BE2C (cell line): ENCODE results near the gene ZNF609.

Experiments used
- DNase-seq: peaks from one replicate; pipeline ENCODE4 v3.0.0-alpha.2; 2020
- H3K27me3 ChIP-seq: fragments of 250-450 bp; sonication (Bioruptor Pico); 2 replicates; pipeline ENCODE4 v1.5.1; 2020; ENCODE audit warnings: mild to moderate bottlenecking
- H3K36me3 ChIP-seq: fragments of 250-450 bp; sonication (Bioruptor Pico); 2 replicates; pipeline ENCODE4 v1.5.1; 2020; ENCODE audit warnings: mild to moderate bottlenecking
- H3K4me1 ChIP-seq: fragments of 250-450 bp; sonication (Bioruptor Pico); 2 replicates; pipeline ENCODE4 v1.5.1; 2020
- H3K4me3 ChIP-seq: 2 replicates; pipeline ENCODE4 v1.5.1; 2011; ENCODE audit warnings: low read depth, low read length
- H3K9me3 ChIP-seq: fragments of 250-450 bp; sonication (Bioruptor Pico); 2 replicates; pipeline ENCODE4 v1.5.1; 2020
- TF ChIP-seq, protein P1 (sequence below): IDR thresholded peaks from 2 replicates; pipeline ENCODE4 v1.5.1; 2012; ENCODE audit warnings: mild to moderate bottlenecking, low read depth, low read length

Gene ZNF609

DNA sequence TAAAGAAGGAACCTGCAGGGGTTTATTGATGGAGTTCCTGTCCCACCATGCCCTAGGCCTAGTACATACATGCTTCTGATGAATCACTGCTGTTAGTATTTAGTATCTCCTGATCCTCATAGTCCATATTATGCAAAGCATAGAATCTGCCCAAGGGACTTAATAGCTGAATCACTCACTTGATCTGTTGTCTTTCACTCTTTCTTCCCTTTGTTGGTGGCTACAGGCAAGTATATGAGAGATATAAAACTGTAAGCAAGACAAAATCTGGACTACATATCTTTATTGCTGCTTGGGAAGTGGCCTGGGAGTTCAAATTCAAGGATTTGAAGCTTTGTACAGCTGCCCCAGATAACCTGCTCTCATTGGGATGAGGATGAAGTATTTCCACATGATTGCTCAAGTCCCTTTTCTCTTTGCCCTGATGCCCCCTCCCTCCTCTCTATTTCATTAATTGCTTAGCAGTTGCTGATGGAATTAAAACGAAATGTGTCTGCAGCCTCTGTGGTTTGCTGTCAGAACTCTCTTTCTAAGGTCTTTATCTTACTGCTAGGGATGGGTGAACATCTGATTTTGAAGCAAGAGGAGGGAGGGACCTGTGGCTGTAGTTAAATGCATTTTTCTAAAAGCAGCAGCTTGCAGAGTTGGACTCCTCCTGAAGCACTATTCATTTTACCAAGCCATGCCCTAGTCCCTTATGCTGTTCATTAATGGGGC lies 114.1 kb downstream of the ZNF609 start:
- no peaks in the 10 kb centered on the region; the same call in 1 of the 2 replicates for H3K9me3 ChIP-seq
- no peak for DNase-seq
- TF ChIP-seq, protein P1, sequence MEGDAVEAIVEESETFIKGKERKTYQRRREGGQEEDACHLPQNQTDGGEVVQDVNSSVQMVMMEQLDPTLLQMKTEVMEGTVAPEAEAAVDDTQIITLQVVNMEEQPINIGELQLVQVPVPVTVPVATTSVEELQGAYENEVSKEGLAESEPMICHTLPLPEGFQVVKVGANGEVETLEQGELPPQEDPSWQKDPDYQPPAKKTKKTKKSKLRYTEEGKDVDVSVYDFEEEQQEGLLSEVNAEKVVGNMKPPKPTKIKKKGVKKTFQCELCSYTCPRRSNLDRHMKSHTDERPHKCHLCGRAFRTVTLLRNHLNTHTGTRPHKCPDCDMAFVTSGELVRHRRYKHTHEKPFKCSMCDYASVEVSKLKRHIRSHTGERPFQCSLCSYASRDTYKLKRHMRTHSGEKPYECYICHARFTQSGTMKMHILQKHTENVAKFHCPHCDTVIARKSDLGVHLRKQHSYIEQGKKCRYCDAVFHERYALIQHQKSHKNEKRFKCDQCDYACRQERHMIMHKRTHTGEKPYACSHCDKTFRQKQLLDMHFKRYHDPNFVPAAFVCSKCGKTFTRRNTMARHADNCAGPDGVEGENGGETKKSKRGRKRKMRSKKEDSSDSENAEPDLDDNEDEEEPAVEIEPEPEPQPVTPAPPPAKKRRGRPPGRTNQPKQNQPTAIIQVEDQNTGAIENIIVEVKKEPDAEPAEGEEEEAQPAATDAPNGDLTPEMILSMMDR: no peak

GRCh38 chr15:64580696-64581407 lies 120.5 kb downstream of the ZNF609 start:
- Histone ChIP-seq H3K4me3 (no peak overlapping the region), H3K9me3 (no peaks in the 10 kb centered on the region; the same call in none of the 2 replicates), H3K27me3 (no peaks in the 10 kb centered on the region), H3K4me1 (no peaks in the 10 kb centered on the region), H3K36me3 (no peaks in the 10 kb centered on the region)
- no peak for DNase-seq
- TF ChIP-seq, protein P1: no peak

More for the DNA sequence above, 114.1 kb downstream of the ZNF609 start:
- Histone ChIP-seq H3K4me1 (peaks cover 5% of the 10 kb centered on the region), H3K36me3 (no peaks in the 10 kb centered on the region), H3K4me3 (no peak overlapping the region), H3K27me3 (no peaks in the 10 kb centered on the region)

GRCh38 chr15:64581408-64581761 lies 121.0 kb downstream of the ZNF609 start:
- Histone ChIP-seq H3K4me1 (peaks cover under 1% of the 10 kb centered on the region; the same call in 1 of the 2 replicates), H3K36me3 (no peaks in the 10 kb centered on the region), H3K4me3 (no peak overlapping the region), H3K27me3 (no peaks in the 10 kb centered on the region), H3K9me3 (no peaks in the 10 kb centered on the region; the same call in none of the 2 replicates)
- TF ChIP-seq, protein P1: no peak
- DNase-seq: no peak

- H3K36me3 ChIP-seq: no peaks in the 10 kb centered on the region
- no peak for DNase-seq
- H3K9me3 ChIP-seq: no peaks in the 10 kb centered on the region; the same call in none of the 2 replicates
- TF ChIP-seq, protein P1: no peak
- no peaks in the 10 kb centered on the region for H3K27me3 ChIP-seq
- no peak overlapping the region for H3K4me3 ChIP-seq
- H3K4me1 ChIP-seq: peaks cover 3% of the 10 kb centered on the region; the same call in 1 of the 2 replicates
Observed at GRCh38 chr15:64582202-64582601, 121.8 kb downstream of the ZNF609 start.

DNA sequence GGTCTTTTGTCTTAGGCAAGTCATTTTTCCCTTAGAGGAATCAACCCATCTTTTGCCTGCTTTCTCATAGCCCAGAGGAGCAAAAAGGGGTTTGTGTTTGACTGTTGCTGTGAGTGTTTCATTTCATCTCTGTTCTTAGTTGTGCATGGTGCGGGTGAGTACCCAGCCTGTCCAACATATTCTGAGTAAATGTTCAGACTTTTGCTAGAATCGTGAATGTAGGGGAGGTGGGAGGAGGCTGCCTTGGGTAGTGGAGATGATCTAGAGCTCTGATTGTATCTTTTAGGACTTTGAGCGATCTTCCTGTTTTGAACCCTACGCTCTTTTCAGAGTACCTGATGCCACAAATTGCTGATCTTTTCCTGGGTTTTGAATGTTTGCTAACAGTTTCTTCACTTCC lies 123.1 kb downstream of the ZNF609 start:
- H3K9me3 ChIP-seq: no peaks in the 10 kb centered on the region; the same call in none of the 2 replicates
- peaks cover 3% of the 10 kb centered on the region; the same call in 1 of the 2 replicates for H3K4me1 ChIP-seq
- no peaks in the 10 kb centered on the region for H3K27me3 ChIP-seq
- TF ChIP-seq, protein P1: no peak
- H3K4me3 ChIP-seq: no peak overlapping the region
- H3K36me3 ChIP-seq: no peaks in the 10 kb centered on the region
- DNase-seq: no peak

GRCh38 chr15:64583983-64584382 lies 123.6 kb downstream of the ZNF609 start:
- H3K27me3 ChIP-seq: no peaks in the 10 kb centered on the region
- TF ChIP-seq, protein P1: no peak
- H3K36me3 ChIP-seq: no peaks in the 10 kb centered on the region
- H3K9me3 ChIP-seq: no peaks in the 10 kb centered on the region; the same call in 1 of the 2 replicates
- peaks cover 4% of the 10 kb centered on the region for H3K4me1 ChIP-seq
- DNase-seq: no peak
- H3K4me3 ChIP-seq: no peak overlapping the region
